ENCODE results near the gene COL18A1.

DNA sequence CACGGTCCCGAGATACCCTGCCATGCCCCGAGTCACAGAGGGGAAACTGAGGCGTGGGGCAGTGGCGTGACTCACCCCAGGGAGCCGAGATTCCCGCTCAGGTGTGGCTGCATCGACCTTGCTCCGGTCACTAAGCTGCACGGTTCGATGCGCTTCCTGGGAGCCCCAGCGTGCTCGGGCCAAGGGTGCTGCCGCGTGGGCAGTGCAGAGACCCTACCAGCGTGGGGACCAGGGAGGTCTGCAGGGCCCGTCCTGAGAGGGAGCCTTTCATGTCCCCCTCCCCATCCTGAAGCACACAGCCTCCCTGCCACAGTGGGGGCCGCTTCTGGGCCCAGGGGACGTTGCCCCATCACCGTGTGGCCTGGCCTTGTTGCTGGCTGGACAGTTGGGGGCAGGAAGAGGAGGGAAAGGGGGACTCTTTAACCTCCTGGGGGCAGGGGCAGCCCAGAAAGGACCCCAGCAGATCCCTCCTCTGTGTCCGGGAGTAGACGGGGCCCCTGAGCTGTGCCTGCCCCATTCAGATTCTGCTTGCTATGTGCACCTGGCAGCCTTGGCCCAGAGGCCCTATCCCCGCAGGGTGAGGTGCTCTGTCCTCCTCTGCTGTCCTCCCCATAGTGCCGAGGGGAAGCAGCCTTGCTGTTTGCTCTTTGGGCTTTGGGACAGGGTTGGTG is 52.3 kb downstream of the COL18A1 start:
- TF ChIP-seq, protein P1, sequence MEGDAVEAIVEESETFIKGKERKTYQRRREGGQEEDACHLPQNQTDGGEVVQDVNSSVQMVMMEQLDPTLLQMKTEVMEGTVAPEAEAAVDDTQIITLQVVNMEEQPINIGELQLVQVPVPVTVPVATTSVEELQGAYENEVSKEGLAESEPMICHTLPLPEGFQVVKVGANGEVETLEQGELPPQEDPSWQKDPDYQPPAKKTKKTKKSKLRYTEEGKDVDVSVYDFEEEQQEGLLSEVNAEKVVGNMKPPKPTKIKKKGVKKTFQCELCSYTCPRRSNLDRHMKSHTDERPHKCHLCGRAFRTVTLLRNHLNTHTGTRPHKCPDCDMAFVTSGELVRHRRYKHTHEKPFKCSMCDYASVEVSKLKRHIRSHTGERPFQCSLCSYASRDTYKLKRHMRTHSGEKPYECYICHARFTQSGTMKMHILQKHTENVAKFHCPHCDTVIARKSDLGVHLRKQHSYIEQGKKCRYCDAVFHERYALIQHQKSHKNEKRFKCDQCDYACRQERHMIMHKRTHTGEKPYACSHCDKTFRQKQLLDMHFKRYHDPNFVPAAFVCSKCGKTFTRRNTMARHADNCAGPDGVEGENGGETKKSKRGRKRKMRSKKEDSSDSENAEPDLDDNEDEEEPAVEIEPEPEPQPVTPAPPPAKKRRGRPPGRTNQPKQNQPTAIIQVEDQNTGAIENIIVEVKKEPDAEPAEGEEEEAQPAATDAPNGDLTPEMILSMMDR (IDR thresholded peaks at IDR 0.05) = no peak
- no peak for TF ChIP-seq POLR2AphosphoS5 (IDR thresholded peaks at IDR 0.05)
- TF ChIP-seq POLR2A (IDR thresholded peaks at IDR 0.05) = no peak
